Kidney tubule cell (primary cell): ENCODE data around the gene PANK4.

Experiments used
- DNase-seq: peaks from one replicate; pipeline ENCODE4 v3.0.0-alpha.2; 2018; ENCODE audit warnings: low spot score

Gene PANK4

GRCh38 chr1:2512862-2513421 lies 13.5 kb downstream of the PANK4 start:
- DNase-seq = no peak

DNA sequence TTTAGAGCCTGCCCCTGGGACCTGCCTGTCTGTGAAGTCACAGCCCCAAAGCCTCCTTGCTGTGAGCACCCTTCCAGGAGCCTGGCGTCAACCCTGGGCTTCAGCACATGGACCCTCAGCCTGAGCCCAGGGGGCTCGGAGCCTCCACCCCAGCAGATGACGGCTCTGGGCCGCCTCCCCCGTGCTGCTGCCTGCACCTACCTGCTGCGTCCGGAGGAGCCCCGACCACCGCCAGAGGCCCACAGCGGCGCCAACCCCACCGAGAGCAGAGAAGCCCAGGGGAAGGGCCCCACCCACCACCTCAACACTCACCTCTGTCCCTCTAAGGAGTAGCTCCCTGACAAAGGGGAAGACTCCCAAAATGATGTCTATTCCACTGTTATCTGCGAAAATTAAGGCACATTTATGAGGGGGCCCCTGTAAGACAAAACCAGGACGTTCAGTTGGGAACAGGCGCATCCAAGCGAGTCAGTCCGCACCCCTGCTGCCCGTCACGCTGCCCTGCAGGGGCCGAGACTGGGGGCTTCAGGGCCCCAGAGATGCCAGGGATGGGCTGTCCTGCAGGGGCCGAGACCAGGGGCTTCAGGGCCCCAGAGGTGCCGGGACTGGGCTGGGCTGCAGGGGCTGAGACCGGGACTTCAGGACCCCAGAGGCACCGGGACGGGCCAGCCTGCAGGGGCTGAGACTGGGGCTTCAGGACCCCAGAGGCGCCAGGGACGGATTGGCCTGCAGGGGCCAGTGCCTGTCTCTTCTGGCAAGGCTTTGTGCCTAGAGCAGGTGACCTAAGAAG lies 15.8 kb downstream of the PANK4 start:
- no peak for DNase-seq

DNA sequence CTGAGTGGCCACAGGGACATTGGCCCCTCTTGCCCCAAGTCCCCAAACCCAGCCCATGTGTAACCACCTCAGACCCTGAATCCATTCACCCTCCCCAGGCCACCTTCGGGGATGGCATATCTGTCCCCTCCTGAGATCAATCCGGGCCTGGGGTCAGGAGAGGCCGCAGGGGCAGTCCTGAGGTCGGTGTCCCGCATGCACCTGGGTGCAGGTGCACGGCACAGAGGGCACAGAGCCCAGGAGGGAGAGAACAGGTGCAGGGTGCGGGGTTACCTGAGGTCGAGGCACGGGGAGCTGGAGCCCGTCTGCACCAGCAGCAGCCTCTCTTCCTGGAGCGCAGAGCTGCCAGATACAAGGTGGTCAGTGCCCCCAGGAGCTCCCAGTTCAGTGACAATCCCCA lies 16.8 kb downstream of the PANK4 start:
- DNase-seq = no peak

DNA sequence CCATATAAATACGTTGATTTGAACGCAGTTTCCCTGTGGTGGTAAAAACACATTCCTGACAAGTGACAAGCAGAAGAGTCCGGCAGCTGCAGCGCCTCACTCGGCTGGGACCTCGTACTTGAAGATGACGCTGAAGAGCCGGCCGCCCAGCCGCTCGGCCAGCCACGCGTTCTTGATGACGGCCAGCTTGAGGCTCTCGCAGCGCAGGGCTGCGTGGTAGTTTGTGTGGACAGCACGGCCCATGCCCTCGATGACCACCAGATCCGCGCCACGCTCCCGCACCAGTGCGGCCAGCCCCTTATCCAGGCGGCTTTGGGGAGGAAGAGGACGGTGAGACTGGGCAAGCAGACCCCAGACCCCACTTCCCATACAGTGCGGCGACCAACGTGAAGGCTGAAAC lies 17.6 kb downstream of the PANK4 start:
- no peak for DNase-seq

- DNase-seq = no peak
Observed at GRCh38 chr1:2508180-2508579, 18.2 kb downstream of the PANK4 start.

- DNase-seq = no peak
Observed at GRCh38 chr1:2507744-2508155, 18.6 kb downstream of the PANK4 start.

- DNase-seq = no peak
Observed at GRCh38 chr1:2506901-2507565, 19.4 kb downstream of the PANK4 start.

DNA sequence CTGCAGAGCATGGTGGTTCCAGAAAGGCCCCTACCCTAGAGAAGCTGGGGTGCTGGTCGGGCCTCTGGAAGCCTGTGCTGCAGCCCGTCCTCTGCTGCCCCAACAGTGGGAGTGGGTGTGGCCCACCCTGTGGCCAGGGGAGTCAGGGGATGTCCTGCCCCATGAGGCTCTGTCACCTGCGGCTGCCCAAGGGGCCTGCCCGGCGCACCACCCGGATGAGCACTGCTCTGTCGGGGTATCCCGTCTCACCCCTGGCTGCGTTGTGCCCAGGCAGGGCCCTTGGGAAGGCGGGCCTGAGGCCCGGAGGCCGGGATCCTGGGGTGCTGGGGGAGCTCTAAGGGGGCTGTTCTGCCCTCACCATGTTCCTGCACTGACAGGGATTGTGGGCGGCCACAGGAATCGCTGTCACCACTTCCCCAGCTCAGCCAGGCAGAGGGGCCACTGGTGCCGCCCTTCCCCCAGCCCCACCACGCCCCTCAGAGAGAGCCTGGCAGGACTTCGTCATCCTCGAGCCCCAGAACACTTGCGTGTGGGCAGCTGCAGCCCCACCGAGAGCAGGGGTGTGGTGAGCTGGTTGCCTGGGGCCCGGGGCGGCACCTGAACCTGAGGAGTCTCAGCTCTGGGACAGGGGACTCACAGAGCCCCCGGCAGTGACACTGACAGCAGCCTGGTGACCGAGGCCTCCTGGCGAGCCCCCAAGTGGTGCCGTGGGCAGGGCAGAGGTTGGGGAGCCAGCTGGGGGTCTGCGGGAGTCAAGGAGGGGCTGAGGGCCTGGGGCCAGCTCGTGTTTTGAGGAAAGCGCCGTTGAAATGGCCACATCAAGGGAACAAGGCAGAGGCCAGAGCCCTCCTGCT lies 20.2 kb downstream of the PANK4 start:
- DNase-seq = no peak

GRCh38 chr1:2505461-2505994 lies 20.9 kb downstream of the PANK4 start:
- no peak for DNase-seq

DNA sequence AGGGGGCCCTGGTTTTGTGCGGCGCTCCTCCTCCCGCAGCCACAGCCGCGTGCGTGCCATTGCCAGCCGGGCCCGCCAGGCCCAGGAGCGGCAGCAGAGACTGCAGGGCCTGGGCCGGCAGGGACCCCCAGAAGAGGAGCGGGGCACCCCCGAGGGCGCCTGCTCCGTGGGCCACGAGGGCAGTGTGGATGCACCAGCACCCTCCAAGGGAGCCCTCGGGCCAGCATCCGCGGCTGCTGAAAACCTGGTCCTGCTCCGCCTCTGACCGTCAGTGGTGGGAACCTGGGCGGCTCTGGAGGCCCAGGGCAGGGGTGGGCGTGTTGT lies 21.5 kb downstream of the PANK4 start:
- no peak for DNase-seq

- DNase-seq = no peak
Observed at GRCh38 chr1:2504225-2504948, 22.0 kb downstream of the PANK4 start.

DNA sequence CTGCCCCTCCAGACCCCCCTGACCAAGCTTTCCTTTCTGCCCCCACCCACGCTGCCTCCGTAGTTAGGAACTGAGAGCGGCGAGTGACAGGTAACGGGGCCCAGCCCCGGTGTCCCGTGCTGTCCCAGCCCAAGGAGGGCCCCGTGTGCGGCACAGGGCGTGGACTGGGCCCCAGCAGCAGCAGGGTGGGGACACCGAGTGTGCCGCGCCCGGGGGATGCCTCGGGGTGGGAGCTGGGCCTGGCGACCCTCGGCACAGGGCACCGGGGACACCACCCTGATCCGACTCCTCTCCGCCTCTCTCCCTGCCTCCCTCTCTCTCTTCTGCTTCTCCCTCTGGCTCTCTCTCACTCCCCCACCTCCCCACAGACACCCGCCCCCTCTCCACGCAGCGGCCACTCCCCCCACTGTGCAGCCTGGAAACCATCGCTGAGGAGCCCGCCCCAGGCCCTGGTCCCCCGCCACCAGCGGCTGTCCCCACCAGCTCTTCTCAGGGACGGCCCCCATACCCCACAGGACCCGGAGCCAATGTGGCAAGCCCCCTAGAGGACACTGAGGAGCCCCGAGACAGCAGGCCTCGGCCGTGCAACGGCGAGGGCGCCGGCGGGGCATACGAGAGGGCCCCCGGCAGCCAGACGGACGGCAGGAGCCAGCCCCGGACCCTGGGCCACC lies 22.7 kb downstream of the PANK4 start:
- no peak for DNase-seq

GRCh38 chr1:2502661-2503553 lies 23.5 kb downstream of the PANK4 start:
- no peak for DNase-seq

DNA sequence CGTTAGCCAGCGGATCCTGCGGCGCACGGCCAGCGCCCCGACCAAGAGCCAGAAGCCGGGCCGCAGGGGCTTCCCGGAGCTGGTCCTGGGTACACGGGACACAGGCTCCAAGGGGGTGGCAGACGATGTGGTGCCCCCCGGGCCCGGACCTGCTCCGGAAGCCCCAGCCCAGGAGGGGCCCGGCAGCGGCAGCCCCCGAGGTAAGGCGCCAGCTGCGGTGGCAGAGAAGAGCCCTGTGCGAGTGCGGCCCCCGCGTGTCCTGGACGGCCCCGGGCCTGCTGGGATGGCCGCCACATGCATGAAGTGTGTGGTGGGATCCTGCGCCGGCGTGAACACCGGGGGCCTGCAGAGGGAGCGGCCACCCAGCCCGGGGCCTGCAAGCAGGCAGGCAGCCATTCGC lies 24.2 kb downstream of the PANK4 start:
- DNase-seq = no peak

DNA sequence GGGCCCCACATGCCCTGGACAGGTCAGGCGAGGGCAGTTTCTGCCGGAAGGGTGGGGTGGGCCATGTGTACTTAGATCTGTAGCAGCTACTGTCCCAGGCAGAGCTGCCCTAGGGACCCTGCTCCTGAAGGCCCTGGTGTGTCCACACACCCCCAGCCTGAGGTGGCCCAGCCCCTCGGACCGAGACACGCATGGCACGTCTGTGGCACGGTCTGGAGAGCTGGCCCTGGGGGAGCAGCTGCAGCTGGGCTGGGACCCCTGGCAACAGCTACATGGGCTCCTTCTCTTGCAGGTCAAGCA lies 24.6 kb downstream of the PANK4 start:
- no peak for DNase-seq

DNA sequence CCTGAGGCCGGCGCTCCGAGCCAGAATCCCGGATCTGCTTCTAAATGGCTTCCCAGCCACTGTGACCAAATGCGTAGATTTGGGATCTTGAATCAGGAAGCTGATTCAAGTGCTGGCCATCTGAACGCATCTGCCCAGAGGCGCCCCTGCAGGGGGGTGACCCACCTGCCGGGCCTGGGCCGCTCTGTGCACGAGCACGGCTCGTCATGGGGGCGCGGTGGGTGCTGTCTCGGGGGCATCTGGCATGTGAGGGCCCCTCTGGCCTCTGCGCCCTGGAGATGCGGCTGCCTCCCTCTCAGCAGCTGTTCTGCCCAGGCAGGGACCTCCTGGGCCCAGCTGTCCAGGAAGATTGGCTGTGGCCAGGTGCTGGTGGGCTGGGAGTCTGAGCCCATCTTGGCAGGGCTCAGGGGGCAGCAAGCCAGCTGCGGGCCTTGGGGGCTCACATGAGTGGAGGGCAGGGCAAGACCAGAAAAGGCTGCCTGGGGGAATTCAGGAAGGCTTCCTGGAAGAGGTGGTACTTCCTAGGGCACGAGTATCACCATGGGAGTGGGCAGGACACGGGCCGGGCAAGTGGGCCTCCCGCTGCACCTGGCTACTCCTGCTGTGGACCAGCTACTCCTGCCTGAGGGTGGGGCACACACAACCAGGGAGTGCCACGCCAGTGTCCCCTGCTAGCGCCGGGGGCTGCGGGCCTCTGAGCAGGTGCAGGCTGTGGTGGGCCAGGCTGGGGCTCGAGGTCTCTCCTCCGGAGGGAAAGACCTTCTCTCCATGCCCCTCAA lies 25.2 kb downstream of the PANK4 start:
- no peak for DNase-seq

DNA sequence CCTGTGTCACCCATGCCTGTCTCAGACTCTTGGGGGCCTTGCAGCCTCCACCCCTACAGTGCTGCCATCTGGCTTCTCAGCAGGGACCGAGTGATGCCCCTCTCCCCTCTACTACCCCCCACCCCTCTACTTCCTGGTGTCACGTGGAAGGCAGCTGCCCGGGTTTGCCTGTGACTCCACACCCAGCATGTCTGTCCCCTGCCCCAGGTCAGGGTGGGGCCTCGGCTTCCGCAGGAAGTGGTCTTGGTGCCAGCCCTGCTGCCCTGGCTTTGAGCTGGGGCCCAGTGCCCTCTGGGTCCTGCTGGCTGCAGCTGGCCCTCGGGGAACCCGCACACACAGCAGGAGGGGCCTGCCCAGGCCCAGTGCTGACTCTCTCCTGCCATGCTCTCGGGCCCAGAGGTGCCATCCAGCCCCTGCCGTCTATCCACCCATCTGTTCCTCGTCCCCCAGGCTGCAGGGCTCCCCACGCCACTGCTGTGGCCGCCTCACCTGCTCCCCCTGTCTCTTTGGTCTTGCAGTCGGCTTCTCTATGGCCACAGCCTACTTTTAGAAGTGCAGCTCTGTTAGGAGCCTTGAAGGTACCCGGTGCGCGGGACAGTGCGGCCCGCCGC lies 26.3 kb downstream of the PANK4 start:
- DNase-seq = no peak

DNA sequence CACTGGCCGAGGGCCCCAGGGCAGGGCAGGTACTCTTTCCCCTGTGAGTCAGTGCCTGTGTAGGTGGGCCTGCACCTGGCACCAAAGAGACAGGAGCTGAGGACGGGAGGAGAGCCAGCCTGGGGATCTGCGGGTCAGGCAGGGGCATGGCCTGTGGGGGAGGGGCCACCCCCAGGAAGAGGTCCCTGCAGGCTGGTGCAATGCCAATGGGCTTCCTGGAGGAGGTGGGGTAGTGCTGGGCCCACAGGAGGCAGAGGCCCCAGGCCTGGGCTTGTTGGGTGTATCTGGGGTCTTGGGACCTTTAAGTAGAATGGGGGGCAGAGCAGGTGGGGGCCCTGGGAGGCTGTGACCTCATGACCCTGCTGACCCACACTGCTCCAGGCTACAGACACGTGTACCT lies 27.1 kb downstream of the PANK4 start:
- DNase-seq = no peak

- DNase-seq = no peak
Observed at GRCh38 chr1:2498648-2499047, 27.7 kb downstream of the PANK4 start.
